Globus pallidus (tissue), 1 donor: ENCODE measurements around the gene COX7A2L.
"Not testable (repeated sequence)": the region's sequence is repeated elsewhere in the genome, so short reads cannot be mapped to it uniquely, and the experiment has no call there.

ENCODE experiments used
- DNase-seq: peaks from one replicate; pipeline ENCODE4 v3.0.0-alpha.2; 2015; ENCODE audit warnings: low spot score

COX7A2L gene

GRCh38 chr2:42367835-42368234 is 6.8 kb upstream of the COX7A2L start:
- no peak for DNase-seq

GRCh38 chr2:42366411-42366810 is 5.4 kb upstream of the COX7A2L start:
- DNase-seq, result no peak

GRCh38 chr2:42364658-42365057 is 3.6 kb upstream of the COX7A2L start:
- DNase-seq, result no peak

GRCh38 chr2:42363413-42363812 is 2.4 kb upstream of the COX7A2L start:
- DNase-seq, result no peak

GRCh38 chr2:42361728-42362283 is 789 bp upstream of the COX7A2L start:
- DNase-seq, result no peak

GRCh38 chr2:42360493-42360889 is 526 bp downstream of the COX7A2L start:
- DNase-seq, result no peak

- no peak for DNase-seq
These were observed 993 bp downstream of the COX7A2L start for GRCh38 chr2:42359965-42360483.

GRCh38 chr2:42359304-42359964 is 1.6 kb downstream of the COX7A2L start:
- DNase-seq, result no peak

- DNase-seq, result no peak
These were observed 7.1 kb downstream of the COX7A2L start for GRCh38 chr2:42353792-42354429.

GRCh38 chr2:42351864-42352263 is 9.2 kb downstream of the COX7A2L start:
- DNase-seq, result no peak

GRCh38 chr2:42350434-42351063 is 10.5 kb downstream of the COX7A2L start:
- DNase-seq, result no peak

- DNase-seq, result no peak
These were observed 12.8 kb downstream of the COX7A2L start for GRCh38 chr2:42348113-42348805.

GRCh38 chr2:42347518-42347917 is 13.5 kb downstream of the COX7A2L start:
- DNase-seq, result not testable (repeated sequence)

- DNase-seq, result not testable (repeated sequence)
These were observed 14.2 kb downstream of the COX7A2L start for GRCh38 chr2:42346856-42347255.

GRCh38 chr2:42345986-42346385 is 15.0 kb downstream of the COX7A2L start:
- DNase-seq, result no peak

- DNase-seq, result no peak
These were observed 18.2 kb downstream of the COX7A2L start for GRCh38 chr2:42342795-42343241.

GRCh38 chr2:42342061-42342794 is 18.8 kb downstream of the COX7A2L start:
- DNase-seq, result no peak

- DNase-seq, result no peak
These were observed 19.9 kb downstream of the COX7A2L start for GRCh38 chr2:42340938-42341636.

- no peak for DNase-seq
These were observed 20.7 kb downstream of the COX7A2L start for GRCh38 chr2:42340045-42340937.
